Measurements from ENCODE around the gene FBXL7. TPM values are rescaled to one million over a fixed set of nuclear protein-coding genes. Genes with fewer than 3 reads are reported as not detected.

The FBXL7 gene
- total RNA-seq, 6 experiments from 2014 or later, result 0.81 to 1.9 (median 1.3) TPM

DNA sequence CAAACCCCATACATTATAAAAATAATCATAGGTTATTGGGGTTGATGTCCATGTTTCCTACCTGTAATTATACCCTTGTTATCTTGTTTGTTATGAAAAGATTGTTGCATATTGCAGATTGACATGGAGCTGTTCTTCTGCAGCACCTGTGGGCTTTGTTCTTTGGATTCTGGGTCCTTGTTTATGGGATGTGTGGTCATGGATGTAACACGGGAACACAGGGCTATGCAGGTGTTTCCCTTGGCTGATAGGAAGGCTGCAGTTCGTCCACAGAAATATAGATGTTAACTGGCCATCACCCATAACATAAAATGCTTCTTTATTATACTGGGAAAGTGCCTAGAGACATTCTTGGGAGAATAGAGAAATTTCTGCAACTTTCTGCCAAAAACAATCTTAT lies 77.9 kb downstream of the FBXL7 start:
- H3K27ac ChIP-seq, result no peak overlapping the region
- peaks cover 0 to 3% (median 0%) of the 10 kb centered on the region in 4 donors for H3K4me1 ChIP-seq
- no peak overlapping the region for H3K4me3 ChIP-seq
- ATAC-seq, result no peak
- TF ChIP-seq CTCF (IDR thresholded peaks at IDR 0.05) (no peak), POLR2A (IDR thresholded peaks at IDR 0.05) (no peak)
- no peaks in the 10 kb centered on the region for H3K9me3 ChIP-seq
- 16% methylated on average over 2 of the region's 2 CpGs for WGBS (ENCODE audit: insufficient coverage, low coverage, low lambda C conversion rate, missing lambda C conversion rate)
- H3K27me3 ChIP-seq, result no peaks in the 10 kb centered on the region
- DNase-seq, result no peak
- H3K36me3 ChIP-seq, result no peaks in the 10 kb centered on the region
- intact Hi-C loops (cut with DNase I), result no loop called here

DNA sequence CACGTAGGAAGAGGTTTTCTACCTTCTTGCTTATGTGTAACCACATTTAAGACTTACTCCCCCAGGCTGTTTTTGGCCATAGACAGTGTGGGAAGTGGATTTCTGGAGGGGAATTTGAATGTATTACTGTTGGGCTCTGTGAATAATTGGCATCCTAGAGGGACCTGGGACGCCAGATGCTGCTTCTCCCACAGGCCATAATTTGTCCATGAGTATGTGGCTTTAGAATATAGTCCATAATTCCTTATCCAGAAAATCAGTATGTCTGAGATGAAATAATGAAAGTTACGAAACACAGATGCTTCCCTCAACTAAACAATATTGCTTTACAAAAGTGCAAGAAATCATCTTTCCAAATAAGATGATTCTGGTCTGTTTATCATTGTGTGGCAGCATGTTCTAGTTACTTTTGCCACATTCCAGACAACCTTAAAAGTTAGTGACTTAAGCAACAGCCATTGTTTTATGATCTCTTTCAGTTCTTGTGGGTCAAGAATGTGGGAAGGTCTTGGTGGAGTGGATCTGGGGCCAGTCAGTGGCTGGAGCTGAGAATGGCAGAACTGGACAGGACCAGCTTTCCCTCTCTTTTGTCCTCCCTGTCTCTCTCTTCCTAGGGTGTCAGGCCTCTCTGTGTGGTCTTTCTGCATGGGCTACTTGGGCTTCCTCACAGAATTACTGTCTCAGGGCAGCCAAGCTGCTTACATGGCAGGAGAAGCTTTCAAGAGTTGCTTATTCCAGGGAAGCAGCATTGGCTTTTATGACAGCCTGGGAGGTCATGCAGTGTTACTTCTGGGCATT lies 79.4 kb downstream of the FBXL7 start:
- WGBS (ENCODE audit: insufficient coverage, low coverage, low lambda C conversion rate, missing lambda C conversion rate), result 73% methylated on average over 3 of the region's 3 CpGs
- no peak for DNase-seq
- Histone ChIP-seq H3K4me3 (no peak overlapping the region), H3K27ac (no peak overlapping the region), H3K27me3 (no peaks in the 10 kb centered on the region), H3K36me3 (no peaks in the 10 kb centered on the region), H3K9me3 (no peaks in the 10 kb centered on the region), H3K4me1 (peaks cover 0 to under 1% (median 0%) of the 10 kb centered on the region in 4 donors)
- intact Hi-C loops (cut with DNase I), result no loop called here
- no peak for TF ChIP-seq POLR2A (IDR thresholded peaks at IDR 0.05)
- no peak for TF ChIP-seq CTCF (IDR thresholded peaks at IDR 0.05)
- no peak for ATAC-seq

DNA sequence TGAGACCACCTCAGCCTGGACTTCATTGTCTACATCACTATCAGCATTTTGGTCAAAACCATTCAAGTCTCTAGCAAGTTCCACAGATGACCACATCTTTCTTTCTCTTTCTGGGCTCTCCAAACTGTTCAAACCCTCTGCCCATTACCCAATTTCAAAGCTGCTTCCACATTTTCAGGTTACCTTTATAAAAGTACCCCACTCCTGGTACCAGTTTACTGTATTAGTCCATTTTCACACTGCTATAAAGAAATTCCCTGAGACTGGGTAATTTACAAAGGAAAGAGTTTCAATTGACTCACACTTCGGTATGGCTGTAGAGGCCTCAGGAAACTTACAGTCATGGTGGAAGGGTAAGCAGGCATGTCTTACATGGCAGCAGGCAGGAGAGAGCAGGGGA lies 84.5 kb downstream of the FBXL7 start:
- H3K36me3 ChIP-seq, result no peaks in the 10 kb centered on the region
- intact Hi-C loops (cut with DNase I), result no loop called here
- ATAC-seq (no peak), DNase-seq (no peak)
- no peak overlapping the region for H3K27ac ChIP-seq
- no peaks in the 10 kb centered on the region for H3K27me3 ChIP-seq
- no peak for TF ChIP-seq POLR2A (IDR thresholded peaks at IDR 0.05)
- no peak for TF ChIP-seq CTCF (IDR thresholded peaks at IDR 0.05)
- WGBS (ENCODE audit: insufficient coverage, low coverage, low lambda C conversion rate, missing lambda C conversion rate), result 69% methylated on average over 1 of the region's 1 CpG
- no peaks in the 10 kb centered on the region for H3K9me3 ChIP-seq
- H3K4me3 ChIP-seq, result no peak overlapping the region
- no peaks in the 10 kb centered on the region for H3K4me1 ChIP-seq

GRCh38 chr5:15585128-15585527 lies 85.1 kb downstream of the FBXL7 start:
- intact Hi-C loops (cut with DNase I), result no loop called here
- Histone ChIP-seq H3K4me1 (no peaks in the 10 kb centered on the region), H3K27me3 (no peaks in the 10 kb centered on the region), H3K4me3 (no peak overlapping the region), H3K36me3 (no peaks in the 10 kb centered on the region), H3K27ac (no peak overlapping the region), H3K9me3 (no peaks in the 10 kb centered on the region)
- no peak for DNase-seq
- ATAC-seq, result no peak
- no peak for TF ChIP-seq CTCF (IDR thresholded peaks at IDR 0.05)
- TF ChIP-seq POLR2A (IDR thresholded peaks at IDR 0.05), result no peak
- WGBS (ENCODE audit: insufficient coverage, low coverage, low lambda C conversion rate, missing lambda C conversion rate), result 94% methylated on average over 2 of the region's 2 CpGs

All from right lobe of liver (tissue), 6 donors.